ENCODE measurements around the gene BTNL9.
A peak's percentile ranks its signal among the peaks of the same experiment; 100 is the strongest.

Gene BTNL9

GRCh38 chr5:181059297-181060230, 19.5 kb downstream of the BTNL9 start:
- Histone ChIP-seq H3K9ac (ENCODE audit: low read depth in 1 of 2, low read length in 2 of 2) (peak overlapping the region in 1 of 2 donors; percentile 20), H3K36me3 (ENCODE audit: control insufficient read depth in 2 of 2, insufficient read depth in 2 of 2, low read length in 2 of 2) (no peaks in the 10 kb centered on the region), H3K9me3 (ENCODE audit: control insufficient read depth in 2 of 2, low read length in 2 of 2) (no peaks in the 10 kb centered on the region), H3K27me3 (ENCODE audit: control insufficient read depth in 2 of 2, insufficient read depth in 2 of 2, low read length in 2 of 2) (peaks cover 34 to 41% of the 10 kb centered on the region in 2 donors), H3K27ac (ENCODE audit: low read depth in 2 of 2, low read length in 2 of 2) (no peak overlapping the region), H3K4me1 (ENCODE audit: control insufficient read depth in 2 of 2, insufficient read depth in 2 of 2, low read length in 2 of 2) (no peaks in the 10 kb centered on the region), H3K4me3 (ENCODE audit: low read length in 2 of 2) (peak overlapping the region in 1 of 2 donors; percentile 45)

GRCh38 chr5:181060231-181060590, 20.1 kb downstream of the BTNL9 start:
- Histone ChIP-seq H3K27me3 (ENCODE audit: control insufficient read depth in 2 of 2, insufficient read depth in 2 of 2, low read length in 2 of 2) (peaks cover 29 to 40% of the 10 kb centered on the region in 2 donors), H3K9ac (ENCODE audit: low read depth in 1 of 2, low read length in 2 of 2) (no peak overlapping the region), H3K27ac (ENCODE audit: low read depth in 2 of 2, low read length in 2 of 2) (no peak overlapping the region), H3K36me3 (ENCODE audit: control insufficient read depth in 2 of 2, insufficient read depth in 2 of 2, low read length in 2 of 2) (no peaks in the 10 kb centered on the region), H3K9me3 (ENCODE audit: control insufficient read depth in 2 of 2, low read length in 2 of 2) (no peaks in the 10 kb centered on the region), H3K4me3 (ENCODE audit: low read length in 2 of 2) (no peak overlapping the region), H3K4me1 (ENCODE audit: control insufficient read depth in 2 of 2, insufficient read depth in 2 of 2, low read length in 2 of 2) (no peaks in the 10 kb centered on the region)

DNA sequence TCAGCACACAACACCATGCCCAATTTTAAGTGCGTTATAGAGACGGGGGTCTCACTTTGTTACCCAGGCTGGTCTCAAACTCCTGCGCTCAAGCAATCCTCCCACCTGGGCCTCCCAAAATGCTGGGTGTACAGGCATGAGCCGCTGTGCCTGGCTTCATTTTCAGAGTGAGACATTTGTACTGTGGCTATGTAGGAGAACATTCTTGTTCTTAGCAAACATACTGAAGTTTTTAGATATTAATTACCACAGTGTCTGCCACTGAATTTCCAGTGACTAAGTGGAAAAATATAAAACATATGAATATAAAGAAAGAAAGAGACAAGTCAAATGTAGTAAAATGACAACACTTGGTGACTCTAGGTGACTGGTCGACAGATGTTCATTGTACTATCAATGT, 20.9 kb downstream of the BTNL9 start:
- H3K4me3 ChIP-seq (ENCODE audit: low read length in 2 of 2) = no peak overlapping the region
- H3K27me3 ChIP-seq (ENCODE audit: control insufficient read depth in 2 of 2, insufficient read depth in 2 of 2, low read length in 2 of 2) = peaks cover 29 to 36% of the 10 kb centered on the region in 2 donors
- no peaks in the 10 kb centered on the region for H3K36me3 ChIP-seq (ENCODE audit: control insufficient read depth in 2 of 2, insufficient read depth in 2 of 2, low read length in 2 of 2)
- no peak overlapping the region for H3K9ac ChIP-seq (ENCODE audit: low read depth in 1 of 2, low read length in 2 of 2)
- H3K9me3 ChIP-seq (ENCODE audit: control insufficient read depth in 2 of 2, low read length in 2 of 2) = no peaks in the 10 kb centered on the region
- H3K4me1 ChIP-seq (ENCODE audit: control insufficient read depth in 2 of 2, insufficient read depth in 2 of 2, low read length in 2 of 2) = no peaks in the 10 kb centered on the region
- no peak overlapping the region for H3K27ac ChIP-seq (ENCODE audit: low read depth in 2 of 2, low read length in 2 of 2)

DNA sequence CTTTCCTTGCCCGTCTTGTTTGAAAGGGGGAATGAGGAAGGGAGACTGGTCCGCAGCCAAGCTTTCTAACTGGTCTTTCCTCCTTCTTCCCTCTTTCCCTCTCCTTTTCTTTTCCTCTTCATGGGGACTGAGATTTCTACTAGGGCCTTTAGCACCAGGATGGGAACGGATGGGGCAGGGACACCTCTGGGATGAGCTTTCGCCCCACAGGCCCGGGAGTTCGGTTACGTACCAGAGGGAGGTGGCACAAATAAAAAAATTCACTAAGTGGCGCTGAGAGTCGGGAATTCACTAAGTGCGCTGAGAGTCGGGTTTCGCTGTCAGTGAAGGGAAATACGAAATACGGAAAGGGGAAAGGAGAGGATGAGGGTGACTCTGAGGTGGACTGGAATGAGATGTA, 21.6 kb downstream of the BTNL9 start:
- Histone ChIP-seq H3K4me3 (ENCODE audit: low read length in 2 of 2) (no peak overlapping the region), H3K36me3 (ENCODE audit: control insufficient read depth in 2 of 2, insufficient read depth in 2 of 2, low read length in 2 of 2) (no peaks in the 10 kb centered on the region), H3K27ac (ENCODE audit: low read depth in 2 of 2, low read length in 2 of 2) (no peak overlapping the region), H3K9ac (ENCODE audit: low read depth in 1 of 2, low read length in 2 of 2) (no peak overlapping the region), H3K4me1 (ENCODE audit: control insufficient read depth in 2 of 2, insufficient read depth in 2 of 2, low read length in 2 of 2) (no peaks in the 10 kb centered on the region), H3K27me3 (ENCODE audit: control insufficient read depth in 2 of 2, insufficient read depth in 2 of 2, low read length in 2 of 2) (peaks cover 25 to 30% of the 10 kb centered on the region in 2 donors), H3K9me3 (ENCODE audit: control insufficient read depth in 2 of 2, low read length in 2 of 2) (no peaks in the 10 kb centered on the region)

GRCh38 chr5:181062631-181063030, 22.6 kb downstream of the BTNL9 start:
- no peaks in the 10 kb centered on the region for H3K36me3 ChIP-seq (ENCODE audit: control insufficient read depth in 2 of 2, insufficient read depth in 2 of 2, low read length in 2 of 2)
- no peak overlapping the region for H3K9ac ChIP-seq (ENCODE audit: low read depth in 1 of 2, low read length in 2 of 2)
- peaks cover 25 to 32% of the 10 kb centered on the region in 2 donors for H3K27me3 ChIP-seq (ENCODE audit: control insufficient read depth in 2 of 2, insufficient read depth in 2 of 2, low read length in 2 of 2)
- H3K9me3 ChIP-seq (ENCODE audit: control insufficient read depth in 2 of 2, low read length in 2 of 2) = no peaks in the 10 kb centered on the region
- H3K4me3 ChIP-seq (ENCODE audit: low read length in 2 of 2) = no peak overlapping the region
- H3K27ac ChIP-seq (ENCODE audit: low read depth in 2 of 2, low read length in 2 of 2) = no peak overlapping the region
- no peaks in the 10 kb centered on the region for H3K4me1 ChIP-seq (ENCODE audit: control insufficient read depth in 2 of 2, insufficient read depth in 2 of 2, low read length in 2 of 2)

DNA sequence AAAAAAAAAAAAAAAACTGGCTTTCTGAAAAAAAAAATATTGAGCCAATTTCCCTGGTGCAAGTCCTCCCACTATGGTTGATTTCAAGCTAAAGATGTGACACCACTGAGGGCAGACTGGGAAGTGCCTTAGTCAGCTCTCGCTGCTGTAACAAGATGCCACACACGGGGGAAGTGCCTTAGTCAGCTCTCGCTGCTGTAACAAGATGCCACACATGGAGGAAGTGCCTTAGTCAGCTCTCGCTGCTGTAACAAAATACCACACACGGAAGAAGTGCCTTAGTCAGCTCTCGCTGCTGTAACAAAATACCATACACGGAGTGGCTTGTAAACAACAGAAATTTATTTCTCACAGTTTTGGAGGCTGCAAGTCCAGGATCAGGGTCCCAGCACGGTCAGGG, 23.4 kb downstream of the BTNL9 start:
- Histone ChIP-seq H3K4me3 (ENCODE audit: low read length in 2 of 2) (no peak overlapping the region), H3K27me3 (ENCODE audit: control insufficient read depth in 2 of 2, insufficient read depth in 2 of 2, low read length in 2 of 2) (peaks cover 22 to 26% of the 10 kb centered on the region in 2 donors), H3K36me3 (ENCODE audit: control insufficient read depth in 2 of 2, insufficient read depth in 2 of 2, low read length in 2 of 2) (no peaks in the 10 kb centered on the region), H3K9ac (ENCODE audit: low read depth in 1 of 2, low read length in 2 of 2) (no peak overlapping the region), H3K4me1 (ENCODE audit: control insufficient read depth in 2 of 2, insufficient read depth in 2 of 2, low read length in 2 of 2) (no peaks in the 10 kb centered on the region), H3K27ac (ENCODE audit: low read depth in 2 of 2, low read length in 2 of 2) (no peak overlapping the region), H3K9me3 (ENCODE audit: control insufficient read depth in 2 of 2, low read length in 2 of 2) (no peaks in the 10 kb centered on the region)

DNA sequence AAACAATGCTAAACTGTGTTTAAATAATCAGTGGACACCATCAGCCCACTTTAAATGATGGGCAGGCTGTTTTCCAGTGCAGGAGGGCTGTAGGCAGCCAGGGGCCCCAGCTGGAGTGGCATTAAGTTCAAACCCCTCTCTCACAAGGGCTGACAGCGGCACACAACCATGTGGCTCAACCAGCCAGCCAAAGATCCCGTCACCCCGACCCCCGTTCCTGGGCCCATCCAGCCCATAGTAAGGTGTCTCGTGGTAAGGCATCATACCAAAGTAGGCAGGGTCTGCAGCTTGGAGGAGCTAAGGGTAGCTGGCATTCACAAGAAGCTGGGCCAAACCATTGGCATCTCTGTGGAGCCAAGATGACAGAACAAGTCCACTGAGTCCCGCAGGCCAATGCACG, 24.9 kb downstream of the BTNL9 start:
- Histone ChIP-seq H3K27ac (ENCODE audit: low read depth in 2 of 2, low read length in 2 of 2) (no peak overlapping the region), H3K36me3 (ENCODE audit: control insufficient read depth in 2 of 2, insufficient read depth in 2 of 2, low read length in 2 of 2) (no peaks in the 10 kb centered on the region), H3K27me3 (ENCODE audit: control insufficient read depth in 2 of 2, insufficient read depth in 2 of 2, low read length in 2 of 2) (peaks cover 9 to 23% of the 10 kb centered on the region in 2 donors), H3K9me3 (ENCODE audit: control insufficient read depth in 2 of 2, low read length in 2 of 2) (no peaks in the 10 kb centered on the region), H3K9ac (ENCODE audit: low read depth in 1 of 2, low read length in 2 of 2) (no peak overlapping the region), H3K4me1 (ENCODE audit: control insufficient read depth in 2 of 2, insufficient read depth in 2 of 2, low read length in 2 of 2) (no peaks in the 10 kb centered on the region), H3K4me3 (ENCODE audit: low read length in 2 of 2) (no peak overlapping the region)

- no peak overlapping the region for H3K27ac ChIP-seq (ENCODE audit: low read depth in 2 of 2, low read length in 2 of 2)
- H3K9ac ChIP-seq (ENCODE audit: low read depth in 1 of 2, low read length in 2 of 2) = no peak overlapping the region
- no peaks in the 10 kb centered on the region for H3K36me3 ChIP-seq (ENCODE audit: control insufficient read depth in 2 of 2, insufficient read depth in 2 of 2, low read length in 2 of 2)
- H3K9me3 ChIP-seq (ENCODE audit: control insufficient read depth in 2 of 2, low read length in 2 of 2) = no peaks in the 10 kb centered on the region
- peaks cover 0 to 3% of the 10 kb centered on the region in 2 donors for H3K4me1 ChIP-seq (ENCODE audit: control insufficient read depth in 2 of 2, insufficient read depth in 2 of 2, low read length in 2 of 2)
- H3K27me3 ChIP-seq (ENCODE audit: control insufficient read depth in 2 of 2, insufficient read depth in 2 of 2, low read length in 2 of 2) = peaks cover 0 to 11% of the 10 kb centered on the region in 2 donors
- H3K4me3 ChIP-seq (ENCODE audit: low read length in 2 of 2) = no peak overlapping the region
Measured at GRCh38 chr5:181069767-181070491, 29.9 kb downstream of the BTNL9 start.

DNA sequence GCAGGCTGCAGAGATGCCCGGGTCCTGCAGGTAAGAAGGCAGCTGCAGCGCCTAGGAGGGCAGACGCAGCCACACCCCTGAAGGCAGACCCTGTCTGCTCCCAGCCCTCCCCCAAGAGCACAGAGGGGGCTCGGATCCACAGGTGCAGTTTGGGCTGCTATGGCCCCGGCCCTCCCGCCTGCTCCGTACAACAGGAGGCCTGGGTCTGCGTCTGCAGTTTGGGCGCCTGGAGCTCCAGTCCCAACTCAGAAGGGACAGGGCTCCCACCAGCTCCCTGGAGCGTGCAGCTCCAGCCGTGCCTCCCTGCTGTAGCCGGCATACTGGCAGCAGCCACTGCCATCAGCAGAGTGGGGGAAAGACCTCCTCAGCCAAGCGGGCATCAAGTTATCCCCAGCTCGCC, 30.5 kb downstream of the BTNL9 start:
- H3K27ac ChIP-seq (ENCODE audit: low read depth in 2 of 2, low read length in 2 of 2) = no peak overlapping the region
- no peaks in the 10 kb centered on the region for H3K36me3 ChIP-seq (ENCODE audit: control insufficient read depth in 2 of 2, insufficient read depth in 2 of 2, low read length in 2 of 2)
- H3K27me3 ChIP-seq (ENCODE audit: control insufficient read depth in 2 of 2, insufficient read depth in 2 of 2, low read length in 2 of 2) = peaks cover 0 to 9% of the 10 kb centered on the region in 2 donors
- peaks cover 0 to 3% of the 10 kb centered on the region in 2 donors for H3K4me1 ChIP-seq (ENCODE audit: control insufficient read depth in 2 of 2, insufficient read depth in 2 of 2, low read length in 2 of 2)
- no peaks in the 10 kb centered on the region for H3K9me3 ChIP-seq (ENCODE audit: control insufficient read depth in 2 of 2, low read length in 2 of 2)
- H3K4me3 ChIP-seq (ENCODE audit: low read length in 2 of 2) = no peak overlapping the region
- H3K9ac ChIP-seq (ENCODE audit: low read depth in 1 of 2, low read length in 2 of 2) = no peak overlapping the region

DNA sequence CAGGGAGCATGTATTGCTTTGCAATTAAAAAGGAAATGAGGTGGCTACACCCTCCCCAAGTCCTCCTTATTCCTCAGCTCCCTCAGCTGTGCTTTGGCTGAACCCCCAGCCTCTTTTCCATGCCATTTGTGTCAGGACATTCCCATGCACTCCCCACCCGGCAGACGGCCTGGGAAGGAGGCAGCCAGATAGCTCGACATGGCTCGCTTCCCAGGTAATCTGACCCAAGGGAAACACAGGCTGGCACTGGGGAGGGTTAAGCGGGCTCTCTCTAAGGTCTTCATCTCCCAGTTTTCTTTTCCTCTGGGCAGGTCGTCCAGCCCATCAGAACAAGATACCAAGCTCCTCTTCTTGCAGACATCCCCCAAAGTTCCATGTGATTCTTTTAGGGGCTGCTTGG, 31.2 kb downstream of the BTNL9 start:
- H3K4me3 ChIP-seq (ENCODE audit: low read length in 2 of 2) = no peak overlapping the region
- H3K27ac ChIP-seq (ENCODE audit: low read depth in 2 of 2, low read length in 2 of 2) = no peak overlapping the region
- no peaks in the 10 kb centered on the region for H3K36me3 ChIP-seq (ENCODE audit: control insufficient read depth in 2 of 2, insufficient read depth in 2 of 2, low read length in 2 of 2)
- H3K9ac ChIP-seq (ENCODE audit: low read depth in 1 of 2, low read length in 2 of 2) = no peak overlapping the region
- H3K9me3 ChIP-seq (ENCODE audit: control insufficient read depth in 2 of 2, low read length in 2 of 2) = no peaks in the 10 kb centered on the region
- H3K4me1 ChIP-seq (ENCODE audit: control insufficient read depth in 2 of 2, insufficient read depth in 2 of 2, low read length in 2 of 2) = peaks cover 0 to 3% of the 10 kb centered on the region in 2 donors
- peaks cover 0 to 9% of the 10 kb centered on the region in 2 donors for H3K27me3 ChIP-seq (ENCODE audit: control insufficient read depth in 2 of 2, insufficient read depth in 2 of 2, low read length in 2 of 2)
